ENCODE data around the gene CISH.

DNA sequence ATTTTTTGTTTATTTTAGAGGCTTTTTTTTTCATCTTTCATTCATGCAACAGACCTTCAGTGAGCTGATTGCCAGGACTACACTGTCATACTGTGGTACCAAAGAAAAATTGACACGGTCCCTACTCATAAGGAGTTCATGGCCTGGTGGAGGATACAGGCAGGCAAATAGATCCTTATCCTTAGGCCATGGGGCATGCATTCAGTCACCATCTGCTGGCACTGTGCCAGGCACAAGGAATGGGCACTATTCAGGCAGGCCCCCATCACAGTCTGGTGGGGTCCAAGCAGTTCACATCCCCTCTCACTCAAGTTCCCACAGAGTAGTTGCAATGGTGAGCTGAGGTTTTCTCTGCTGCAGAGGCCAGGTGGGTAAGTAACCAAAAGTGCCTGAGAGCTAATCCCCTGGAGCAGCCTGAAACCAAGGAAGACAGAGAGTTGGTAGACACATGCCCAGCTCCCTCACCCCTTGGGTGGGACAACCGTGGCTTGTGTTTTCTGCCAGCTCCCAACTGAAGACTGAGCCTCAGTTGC, 17.3 kb downstream of the CISH start:
- TF ChIP-seq, protein P1, sequence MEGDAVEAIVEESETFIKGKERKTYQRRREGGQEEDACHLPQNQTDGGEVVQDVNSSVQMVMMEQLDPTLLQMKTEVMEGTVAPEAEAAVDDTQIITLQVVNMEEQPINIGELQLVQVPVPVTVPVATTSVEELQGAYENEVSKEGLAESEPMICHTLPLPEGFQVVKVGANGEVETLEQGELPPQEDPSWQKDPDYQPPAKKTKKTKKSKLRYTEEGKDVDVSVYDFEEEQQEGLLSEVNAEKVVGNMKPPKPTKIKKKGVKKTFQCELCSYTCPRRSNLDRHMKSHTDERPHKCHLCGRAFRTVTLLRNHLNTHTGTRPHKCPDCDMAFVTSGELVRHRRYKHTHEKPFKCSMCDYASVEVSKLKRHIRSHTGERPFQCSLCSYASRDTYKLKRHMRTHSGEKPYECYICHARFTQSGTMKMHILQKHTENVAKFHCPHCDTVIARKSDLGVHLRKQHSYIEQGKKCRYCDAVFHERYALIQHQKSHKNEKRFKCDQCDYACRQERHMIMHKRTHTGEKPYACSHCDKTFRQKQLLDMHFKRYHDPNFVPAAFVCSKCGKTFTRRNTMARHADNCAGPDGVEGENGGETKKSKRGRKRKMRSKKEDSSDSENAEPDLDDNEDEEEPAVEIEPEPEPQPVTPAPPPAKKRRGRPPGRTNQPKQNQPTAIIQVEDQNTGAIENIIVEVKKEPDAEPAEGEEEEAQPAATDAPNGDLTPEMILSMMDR (IDR thresholded peaks at IDR 0.05; ENCODE audit: low read depth, low read length, missing input control): no peak
- TF ChIP-seq, protein P2, sequence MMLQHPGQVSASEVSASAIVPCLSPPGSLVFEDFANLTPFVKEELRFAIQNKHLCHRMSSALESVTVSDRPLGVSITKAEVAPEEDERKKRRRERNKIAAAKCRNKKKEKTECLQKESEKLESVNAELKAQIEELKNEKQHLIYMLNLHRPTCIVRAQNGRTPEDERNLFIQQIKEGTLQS (IDR thresholded peaks at IDR 0.05): no peak
- TF ChIP-seq GABPA (IDR thresholded peaks at IDR 0.05 in 1 of 2, conservative IDR thresholded peaks at IDR 0.05 in 1 of 2): no peak
- no peak for TF ChIP-seq YY1 (IDR thresholded peaks at IDR 0.05)
- TF ChIP-seq TAF1 (conservative IDR thresholded peaks at IDR 0.05): no peak
- no peak for TF ChIP-seq JUND (IDR thresholded peaks at IDR 0.05)

Measured in liver (tissue), 3 donors.